Activated CD4-positive, alpha-beta T cell treated with anti-CD3 and anti-CD28 coated beads for 48 hours (primary cell): ENCODE results near the gene VWF.
A peak's percentile ranks its signal among the peaks of the same experiment; 100 is the strongest.
"Not testable (repeated sequence)": the region's sequence is repeated elsewhere in the genome, so short reads cannot be mapped to it uniquely, and the experiment has no call there.

ENCODE experiments used
- DNase-seq: peaks from one replicate; pipeline ENCODE4 v3.0.0-alpha.2; 2020

VWF gene

DNA sequence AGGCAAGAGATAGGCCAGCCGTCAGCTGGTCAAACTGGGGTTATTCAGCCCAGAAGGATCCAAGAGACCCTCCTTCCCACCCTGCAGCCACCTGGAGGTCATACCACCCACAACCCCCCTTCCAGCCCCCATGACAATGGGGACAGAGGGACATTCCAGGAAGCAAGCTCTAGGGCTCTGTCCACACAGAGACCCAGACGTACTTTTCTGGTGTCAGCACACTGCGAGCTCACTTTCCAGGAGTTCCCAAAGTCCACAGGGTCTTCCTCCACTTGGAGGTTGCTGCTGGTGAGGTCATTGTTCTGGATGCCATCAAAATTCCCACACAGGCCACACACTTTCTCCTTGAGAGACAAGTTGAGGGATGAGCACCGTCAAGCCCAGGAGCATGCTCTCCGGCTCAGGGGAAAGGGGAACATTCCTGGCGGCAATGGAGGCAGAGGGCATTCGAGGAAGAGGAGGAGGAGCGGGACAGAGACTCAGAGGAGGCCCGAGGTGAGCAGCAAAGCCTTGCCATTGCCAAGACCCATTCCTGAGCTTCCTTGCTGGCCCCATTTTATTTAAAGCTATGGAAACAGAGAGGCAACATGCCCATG lies 98.7 kb downstream of the VWF start:
- DNase-seq = not testable (repeated sequence)

DNA sequence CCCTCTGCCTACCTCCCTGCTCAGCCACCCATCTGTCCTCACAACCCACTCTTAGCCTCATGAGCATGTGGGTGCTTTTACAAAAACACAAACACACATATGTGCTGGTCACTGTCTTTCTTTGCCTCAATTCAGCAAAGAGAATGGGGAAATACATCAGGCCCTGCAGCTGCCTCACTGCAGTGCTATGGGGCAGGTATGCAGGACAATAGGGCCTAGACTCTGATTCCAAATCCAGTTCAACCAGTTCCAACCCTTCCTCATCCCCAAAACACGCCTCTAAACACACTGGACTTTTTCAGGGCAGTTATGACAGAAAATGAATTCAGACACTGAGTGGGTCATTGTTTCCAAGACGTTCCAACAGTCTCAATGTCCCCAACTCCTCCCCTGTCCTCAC lies 100.4 kb downstream of the VWF start:
- not testable (repeated sequence) for DNase-seq

- DNase-seq = no peak
Observed at GRCh38 chr12:6020930-6021329, 103.5 kb downstream of the VWF start.

DNA sequence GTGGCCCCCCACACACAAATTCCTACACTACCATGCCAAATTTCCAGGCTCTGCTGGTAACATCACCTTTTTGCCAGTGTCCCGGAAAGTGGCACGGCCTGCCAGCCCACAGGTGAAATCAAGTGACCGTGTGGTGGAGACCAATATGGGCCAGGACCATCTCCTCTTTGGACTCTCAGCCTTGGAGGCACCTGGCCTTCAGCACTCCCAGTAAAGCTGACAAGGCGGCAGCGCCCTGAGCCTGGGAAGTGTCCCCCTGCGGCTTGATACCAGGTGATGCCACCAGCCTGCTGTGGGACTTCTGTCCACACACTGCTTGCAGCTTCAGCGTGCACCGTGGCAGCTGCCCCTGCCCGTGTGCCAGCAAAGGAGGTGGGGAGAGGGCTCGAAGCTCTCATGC lies 104.0 kb downstream of the VWF start:
- not testable (repeated sequence) for DNase-seq

GRCh38 chr12:6019256-6019655 lies 105.2 kb downstream of the VWF start:
- DNase-seq = not testable (repeated sequence)

DNA sequence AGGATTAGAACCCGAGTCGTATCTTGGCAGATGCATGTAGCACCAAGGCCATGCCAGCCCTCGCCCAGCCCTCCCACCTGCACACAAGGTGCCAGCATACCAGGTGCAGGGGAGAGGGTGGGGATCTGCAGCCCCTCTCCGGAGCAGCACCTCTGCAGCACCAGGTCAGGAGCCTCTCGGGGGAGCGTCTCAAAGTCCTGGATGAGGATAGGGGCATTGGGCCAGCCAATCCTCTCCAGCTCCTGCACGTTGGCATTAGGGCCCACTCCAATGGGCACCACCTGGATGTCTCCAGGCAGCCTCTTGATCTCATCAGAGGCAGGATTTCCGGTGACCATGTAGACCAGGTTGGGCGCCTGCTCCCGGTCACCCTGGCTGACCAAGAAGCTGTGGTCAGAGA lies 106.2 kb downstream of the VWF start:
- DNase-seq = no peak

- DNase-seq = no peak
Observed at GRCh38 chr12:6016756-6017155, 107.7 kb downstream of the VWF start.

DNA sequence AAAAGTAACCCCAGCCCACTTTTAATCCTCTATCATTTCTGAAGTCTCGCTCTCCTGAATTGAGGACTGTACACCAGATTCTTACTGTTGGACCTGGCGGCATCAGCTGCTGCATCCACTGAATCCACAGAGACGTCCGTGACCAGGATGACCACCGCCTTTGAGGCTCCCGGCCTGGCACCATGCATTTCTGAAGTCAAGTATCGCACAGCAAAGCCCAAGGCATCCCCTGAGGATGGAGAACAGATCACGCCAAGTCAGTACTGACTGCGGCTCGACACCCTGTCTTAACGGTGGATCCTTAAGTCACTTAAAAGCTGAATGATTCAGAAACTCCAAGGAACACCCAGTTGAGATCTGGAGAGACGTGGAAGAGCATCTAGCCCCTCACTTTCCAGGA lies 108.5 kb downstream of the VWF start:
- not testable (repeated sequence) for DNase-seq

- not testable (repeated sequence) for DNase-seq
Observed at GRCh38 chr12:6015271-6015670, 109.2 kb downstream of the VWF start.

GRCh38 chr12:6010631-6011350 lies 113.7 kb downstream of the VWF start:
- not testable (repeated sequence) for DNase-seq

DNA sequence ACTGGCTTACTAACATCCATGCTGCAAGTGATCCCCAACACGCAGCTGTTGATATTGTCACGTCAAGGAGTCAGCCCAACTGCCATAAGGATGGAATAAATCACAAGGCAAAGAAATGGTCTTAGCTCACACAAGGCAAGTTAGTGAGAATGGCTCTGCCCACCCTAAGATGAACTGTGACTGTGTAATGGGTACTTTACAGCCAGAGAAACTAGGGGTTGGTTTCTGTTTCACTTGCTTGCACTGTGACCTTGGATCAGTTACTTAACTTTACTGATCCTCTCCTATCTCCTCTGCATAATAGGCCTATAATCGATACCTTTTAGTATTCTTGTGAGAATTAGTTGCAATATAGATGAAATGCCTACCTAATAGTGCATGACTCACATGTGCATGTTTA lies 127.2 kb downstream of the VWF start:
- DNase-seq = no peak

- no peak for DNase-seq
Observed at GRCh38 chr12:5996459-5996858, 128.0 kb downstream of the VWF start.

DNA sequence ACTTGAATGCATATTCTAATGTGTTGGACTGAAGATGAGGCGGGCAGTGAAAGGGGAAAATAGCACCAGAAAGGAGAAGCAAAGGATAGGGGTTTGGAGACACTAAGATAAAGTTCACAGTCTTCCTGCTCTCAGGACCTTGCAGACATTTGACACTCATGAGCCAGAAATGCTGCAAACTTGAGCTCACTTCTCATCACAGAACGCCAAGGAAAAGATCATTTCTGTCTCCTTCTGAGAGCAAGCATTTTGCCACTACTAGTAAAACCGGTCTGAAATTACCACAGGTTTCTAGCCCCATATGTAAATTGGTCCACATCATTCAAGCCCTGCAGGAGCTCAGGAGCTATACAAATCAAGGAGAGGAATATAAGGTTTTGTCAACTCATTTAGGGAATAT lies 134.8 kb downstream of the VWF start:
- no peak for DNase-seq

- peak; percentile 83 for DNase-seq
Observed at GRCh38 chr12:5988659-5989116, 135.8 kb downstream of the VWF start.

DNA sequence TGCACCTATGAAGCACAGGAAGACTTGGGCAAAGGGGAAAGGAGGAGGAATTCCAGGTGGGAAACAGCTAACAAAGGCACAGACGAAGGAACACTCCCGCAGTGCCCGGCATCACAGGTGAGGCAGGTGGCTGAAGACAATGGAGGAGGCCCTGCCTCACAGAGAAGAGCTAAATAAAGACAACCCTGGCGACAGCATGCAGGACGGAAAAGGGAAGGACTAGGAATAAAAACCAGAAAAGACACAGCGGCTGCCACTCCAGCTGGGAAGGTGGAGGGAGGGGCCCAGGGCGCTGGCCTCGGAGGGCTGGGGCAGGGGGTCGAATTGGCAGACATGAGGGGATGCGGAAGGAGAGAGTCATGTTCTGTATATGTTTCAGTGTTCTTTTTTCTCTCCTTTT lies 136.4 kb downstream of the VWF start:
- no peak for DNase-seq

DNA sequence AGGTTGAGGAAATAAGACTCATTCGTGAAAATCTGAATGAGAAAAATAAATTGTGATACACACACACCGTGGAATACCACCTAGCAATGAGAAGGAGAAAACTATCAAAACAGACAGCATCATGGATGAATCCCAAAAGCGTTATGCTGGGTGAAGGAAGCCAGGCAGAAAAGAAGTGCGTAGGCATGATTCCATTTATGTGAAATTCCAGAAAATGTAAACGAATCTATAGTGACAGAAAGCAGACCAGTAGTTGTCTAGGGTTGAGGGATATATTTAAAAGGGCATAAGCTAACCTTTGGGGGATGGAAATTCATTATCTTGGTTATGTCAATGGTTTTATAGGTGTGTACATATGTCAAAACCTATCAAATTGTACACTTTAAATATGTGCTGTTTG lies 136.9 kb downstream of the VWF start:
- no peak for DNase-seq

DNA sequence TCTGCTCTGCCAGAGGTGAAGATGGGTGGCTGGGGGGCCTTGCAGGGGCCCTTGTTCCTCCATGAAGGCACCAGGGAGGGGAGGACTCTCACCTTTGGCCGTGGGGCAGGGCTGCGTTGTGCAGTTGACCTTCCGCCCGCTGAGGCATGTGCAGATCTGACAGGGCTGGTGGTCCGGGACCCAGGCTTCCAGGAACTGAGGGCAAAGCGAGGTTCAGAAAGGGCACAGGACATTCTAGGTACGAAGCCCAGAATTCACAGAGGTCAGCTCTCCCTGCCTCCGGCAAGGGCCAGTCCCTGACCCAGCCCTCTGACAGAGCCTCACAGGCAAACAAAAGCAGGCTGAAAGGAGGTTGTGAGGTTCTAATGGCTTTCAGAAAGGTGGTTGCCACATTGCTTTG lies 139.0 kb downstream of the VWF start:
- no peak for DNase-seq

GRCh38 chr12:5984873-5985272 lies 139.6 kb downstream of the VWF start:
- DNase-seq = no peak

DNA sequence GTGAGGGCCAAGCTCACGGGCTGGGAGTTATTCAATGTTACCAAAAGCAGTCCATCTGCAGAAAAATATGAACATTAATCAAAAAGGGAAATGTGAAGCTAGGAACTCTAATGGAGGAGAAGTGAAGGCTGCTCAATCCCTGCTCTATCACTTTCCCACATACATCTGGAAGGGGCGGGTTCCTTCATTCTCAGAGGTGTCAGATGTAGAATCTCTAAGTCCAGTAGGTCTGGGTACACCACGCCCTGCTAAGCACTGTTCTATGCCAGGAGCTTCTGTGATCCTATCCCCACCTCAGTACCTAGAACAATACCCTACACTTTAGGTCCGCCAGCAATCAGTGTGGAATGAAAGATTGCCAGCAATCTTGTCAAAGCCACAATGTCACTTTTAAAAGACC lies 142.4 kb downstream of the VWF start:
- DNase-seq = no peak

- DNase-seq = no peak
Observed at GRCh38 chr12:5977556-5977955, 146.9 kb downstream of the VWF start.

DNA sequence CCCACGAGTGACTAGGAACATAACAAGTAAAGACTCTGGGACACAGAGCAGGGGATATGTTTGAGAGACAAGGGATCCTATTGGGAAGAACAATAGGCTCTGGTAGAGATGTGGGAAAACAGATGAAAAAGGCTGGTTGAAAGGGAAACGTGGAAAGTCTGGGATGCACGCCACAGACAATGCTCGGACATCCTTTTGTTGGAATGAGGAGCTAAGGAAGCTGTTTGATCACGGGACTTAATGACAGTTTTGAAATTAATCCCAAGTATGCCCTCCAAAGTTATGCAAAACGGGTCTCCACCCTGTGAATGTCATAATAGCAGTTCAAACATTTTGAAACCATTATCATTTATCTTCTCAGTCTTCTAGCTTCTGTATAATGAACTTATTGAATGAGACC lies 147.8 kb downstream of the VWF start:
- DNase-seq = no peak

- no peak for DNase-seq
Observed at GRCh38 chr12:5976196-5976595, 148.3 kb downstream of the VWF start.

- no peak for DNase-seq
Observed at GRCh38 chr12:5973461-5974115, 150.9 kb downstream of the VWF start.

GRCh38 chr12:5972387-5972786 lies 152.1 kb downstream of the VWF start:
- no peak for DNase-seq
